ENCODE data around the gene MYOG. TPM values are rescaled to one million over a fixed set of nuclear protein-coding genes. Genes with fewer than 3 reads are reported as not detected.

Gene MYOG
- total RNA-seq, 5 donors from 2014 or later (not counting 1 experiment from before 2014, with no cell fraction given): not detected

- no peak overlapping the region for H3K27ac Mint-ChIP-seq
- ATAC-seq (replicated peaks in 1 of 4): no peak
- ChIA-PET POLR2A (no interaction called here), CTCF (no interaction called here)
- peaks cover 0 to under 1% (median 0%) of the 10 kb centered on the region in 3 donors for H3K4me1 Mint-ChIP-seq
- H3K27ac ChIP-seq (ENCODE audit: low read length): no peak overlapping the region
- H3K9me3 Mint-ChIP-seq: no peaks in the 10 kb centered on the region
- H3K4me1 ChIP-seq (ENCODE audit: control insufficient read depth in 1 of 2, extremely low read depth in 1 of 2, insufficient read depth in 2 of 2, low read length in 2 of 2): no peaks in the 10 kb centered on the region
- H3K4me3 Mint-ChIP-seq: no peak overlapping the region
- H3K36me3 ChIP-seq (ENCODE audit: control insufficient read depth in 2 of 2, extremely low read depth in 1 of 2, insufficient read depth in 1 of 2, low read length in 1 of 2): no peaks in the 10 kb centered on the region
- H3K4me3 ChIP-seq (ENCODE audit: control insufficient read depth in 1 of 2, extremely low read depth in 1 of 2, low read length in 1 of 2): no peak overlapping the region
- WGBS (ENCODE audit: insufficient coverage): 25% methylated on average over 7 of the region's 10 CpGs
- H3K9me3 ChIP-seq: no peaks in the 10 kb centered on the region
- peaks cover 0 to 35% of the 10 kb centered on the region in 2 experiments for H3K27me3 ChIP-seq (replicated peaks in 1 of 2; ENCODE audit: control insufficient read depth in 2 of 2, extremely low read depth in 1 of 2, insufficient read depth in 2 of 2, low read length in 1 of 2)
- no peak for DNase-seq
- peaks cover 12 to 15% of the 10 kb centered on the region in 2 donors for H3K27me3 Mint-ChIP-seq
- no peaks in the 10 kb centered on the region for H3K36me3 Mint-ChIP-seq
Observed at GRCh38 chr1:203057911-203058675, 27.7 kb downstream of the MYOG start.

DNA sequence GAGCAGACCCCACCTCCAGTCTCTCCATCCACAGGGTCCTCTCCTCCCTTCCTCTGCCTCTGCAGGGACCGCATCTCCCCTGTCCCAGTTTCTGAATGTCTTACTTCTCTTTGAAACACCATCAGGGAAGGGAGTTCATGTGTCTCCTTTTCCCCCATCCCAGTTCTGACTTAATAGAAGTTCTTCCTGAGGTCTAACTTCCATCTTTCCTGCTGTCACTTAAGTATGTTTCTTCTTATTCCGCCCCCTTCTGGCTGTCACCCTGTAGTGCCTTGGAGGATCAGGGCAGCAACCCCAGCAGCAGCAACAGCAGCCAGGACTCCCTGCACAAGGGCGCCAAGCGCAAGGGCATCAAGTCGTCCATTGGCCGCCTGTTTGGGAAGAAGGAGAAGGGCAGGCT is 29.3 kb downstream of the MYOG start:
- Mint-ChIP-seq H3K27me3 (peaks cover 15 to 18% of the 10 kb centered on the region in 2 donors), H3K4me1 (no peaks in the 10 kb centered on the region), H3K9me3 (no peaks in the 10 kb centered on the region), H3K27ac (no peak overlapping the region), H3K36me3 (no peaks in the 10 kb centered on the region), H3K4me3 (no peak overlapping the region)
- Histone ChIP-seq H3K4me1 (ENCODE audit: control insufficient read depth in 1 of 2, extremely low read depth in 1 of 2, insufficient read depth in 2 of 2, low read length in 2 of 2) (no peaks in the 10 kb centered on the region), H3K4me3 (ENCODE audit: control insufficient read depth in 1 of 2, extremely low read depth in 1 of 2, low read length in 1 of 2) (no peak overlapping the region), H3K9me3 (no peaks in the 10 kb centered on the region), H3K36me3 (ENCODE audit: control insufficient read depth in 2 of 2, extremely low read depth in 1 of 2, insufficient read depth in 1 of 2, low read length in 1 of 2) (no peaks in the 10 kb centered on the region), H3K27ac (ENCODE audit: low read length) (no peak overlapping the region), H3K27me3 (replicated peaks in 1 of 2; ENCODE audit: control insufficient read depth in 2 of 2, extremely low read depth in 1 of 2, insufficient read depth in 2 of 2, low read length in 1 of 2) (peaks cover 0 to 39% of the 10 kb centered on the region in 2 experiments)
- DNase-seq (no peak), ATAC-seq (replicated peaks in 1 of 4) (no peak)
- 94% methylated on average over 5 of the region's 6 CpGs for WGBS (ENCODE audit: insufficient coverage)
- ChIA-PET CTCF (no interaction called here), POLR2A (no interaction called here)

DNA sequence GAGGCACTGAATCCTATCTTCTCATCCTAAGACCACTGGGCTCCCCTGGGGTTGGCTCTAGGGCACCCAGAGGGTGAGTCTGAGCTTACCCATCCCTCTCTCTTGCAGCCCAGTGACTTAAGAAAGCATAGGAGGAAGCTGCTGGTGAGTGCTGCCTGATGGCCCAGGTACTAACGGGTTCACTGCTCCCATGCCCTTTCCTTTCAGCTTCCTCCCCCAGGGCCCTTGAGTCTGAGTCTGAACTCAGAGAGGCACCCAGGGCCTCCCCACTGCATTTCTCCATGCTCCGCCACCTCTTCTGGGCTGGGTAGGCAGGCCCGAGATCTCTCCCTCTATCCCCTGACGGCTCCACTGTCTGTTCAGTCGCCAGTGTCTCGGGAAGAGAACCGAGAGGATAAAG is 29.8 kb downstream of the MYOG start:
- no peak overlapping the region for H3K27ac Mint-ChIP-seq
- Histone ChIP-seq H3K27me3 (replicated peaks in 1 of 2; ENCODE audit: control insufficient read depth in 2 of 2, extremely low read depth in 1 of 2, insufficient read depth in 2 of 2, low read length in 1 of 2) (peaks cover 0 to 38% of the 10 kb centered on the region in 2 experiments), H3K36me3 (ENCODE audit: control insufficient read depth in 2 of 2, extremely low read depth in 1 of 2, insufficient read depth in 1 of 2, low read length in 1 of 2) (no peaks in the 10 kb centered on the region), H3K4me1 (ENCODE audit: control insufficient read depth in 1 of 2, extremely low read depth in 1 of 2, insufficient read depth in 2 of 2, low read length in 2 of 2) (no peaks in the 10 kb centered on the region), H3K4me3 (ENCODE audit: control insufficient read depth in 1 of 2, extremely low read depth in 1 of 2, low read length in 1 of 2) (no peak overlapping the region), H3K9me3 (no peaks in the 10 kb centered on the region), H3K27ac (ENCODE audit: low read length) (no peak overlapping the region)
- CTCF ChIA-PET: interaction anchor here in 1 of 2 donors (0.6 kb wide), 1 partner anchor 77 kb away, joined by 3 read pairs; no protein-coding TSS in a partner anchor
- DNase-seq (no peak), ATAC-seq (replicated peaks in 1 of 4) (no peak)
- no peaks in the 10 kb centered on the region for H3K4me1 Mint-ChIP-seq
- H3K36me3 Mint-ChIP-seq: no peaks in the 10 kb centered on the region
- no peak overlapping the region for H3K4me3 Mint-ChIP-seq
- H3K27me3 Mint-ChIP-seq: peaks cover 14 to 22% of the 10 kb centered on the region in 2 donors
- POLR2A ChIA-PET: no interaction called here
- WGBS (ENCODE audit: insufficient coverage): 92% methylated on average over 7 of the region's 7 CpGs
- H3K9me3 Mint-ChIP-seq: no peaks in the 10 kb centered on the region

DNA sequence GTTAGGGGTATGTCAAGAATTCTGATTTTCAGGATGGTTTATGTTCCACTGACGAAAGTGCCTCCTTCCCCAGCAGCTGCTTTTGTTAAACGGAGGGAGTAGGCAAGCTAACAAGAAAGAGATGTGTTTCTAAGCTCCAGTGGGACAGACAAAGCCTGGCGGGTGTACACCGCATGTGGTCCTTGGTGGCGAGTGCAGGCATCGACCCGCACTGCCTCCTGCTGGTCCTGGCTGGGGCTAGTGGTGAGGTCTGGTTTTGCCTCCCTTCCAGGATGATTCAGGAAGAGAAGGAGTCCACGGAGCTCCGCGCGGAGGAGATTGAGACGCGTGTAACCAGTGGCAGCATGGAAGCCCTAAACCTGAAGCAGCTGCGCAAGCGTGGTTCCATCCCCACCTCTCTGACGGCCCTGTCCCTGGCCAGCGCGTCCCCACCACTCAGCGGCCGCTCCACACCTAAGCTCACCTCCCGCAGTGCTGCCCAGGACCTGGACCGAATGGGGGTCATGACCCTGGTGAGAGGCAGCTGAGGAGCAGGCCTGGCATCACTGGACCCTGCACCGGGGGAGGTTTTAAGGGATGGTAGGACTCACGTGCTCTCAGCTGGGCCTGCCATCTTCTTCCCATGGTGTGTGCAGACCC is 30.5 kb downstream of the MYOG start:
- no peak overlapping the region for H3K4me3 ChIP-seq (ENCODE audit: control insufficient read depth in 1 of 2, extremely low read depth in 1 of 2, low read length in 1 of 2)
- no peak for ATAC-seq (replicated peaks in 1 of 4)
- 91% methylated on average over 16 of the region's 24 CpGs for WGBS (ENCODE audit: insufficient coverage)

GRCh38 chr1:203054642-203055041 is 31.2 kb downstream of the MYOG start:
- CTCF ChIA-PET: no interaction called here
- H3K27ac Mint-ChIP-seq: no peak overlapping the region
- no peaks in the 10 kb centered on the region for H3K4me1 ChIP-seq (ENCODE audit: control insufficient read depth in 1 of 2, extremely low read depth in 1 of 2, insufficient read depth in 2 of 2, low read length in 2 of 2)
- WGBS (ENCODE audit: insufficient coverage): no CpG with 5 or more reads among the region's 5 CpGs
- H3K36me3 Mint-ChIP-seq: no peaks in the 10 kb centered on the region
- H3K27me3 ChIP-seq (replicated peaks in 1 of 2; ENCODE audit: control insufficient read depth in 2 of 2, extremely low read depth in 1 of 2, insufficient read depth in 2 of 2, low read length in 1 of 2): peaks cover 0 to 37% of the 10 kb centered on the region in 2 experiments
- peaks cover 9 to 24% of the 10 kb centered on the region in 2 donors for H3K27me3 Mint-ChIP-seq
- no peaks in the 10 kb centered on the region for H3K9me3 Mint-ChIP-seq
- H3K9me3 ChIP-seq: no peaks in the 10 kb centered on the region
- H3K27ac ChIP-seq (ENCODE audit: low read length): no peak overlapping the region
- DNase-seq (no peak), ATAC-seq (replicated peaks in 1 of 4) (no peak)
- POLR2A ChIA-PET: no interaction called here
- no peak overlapping the region for H3K4me3 Mint-ChIP-seq
- no peaks in the 10 kb centered on the region for H3K4me1 Mint-ChIP-seq
- H3K36me3 ChIP-seq (ENCODE audit: control insufficient read depth in 2 of 2, extremely low read depth in 1 of 2, insufficient read depth in 1 of 2, low read length in 1 of 2): no peaks in the 10 kb centered on the region
- no peak overlapping the region for H3K4me3 ChIP-seq (ENCODE audit: control insufficient read depth in 1 of 2, extremely low read depth in 1 of 2, low read length in 1 of 2)

More for the DNA sequence above, 30.5 kb downstream of the MYOG start:
- Histone ChIP-seq H3K9me3 (no peaks in the 10 kb centered on the region), H3K36me3 (ENCODE audit: control insufficient read depth in 2 of 2, extremely low read depth in 1 of 2, insufficient read depth in 1 of 2, low read length in 1 of 2) (no peaks in the 10 kb centered on the region), H3K27ac (ENCODE audit: low read length) (no peak overlapping the region), H3K4me1 (ENCODE audit: control insufficient read depth in 1 of 2, extremely low read depth in 1 of 2, insufficient read depth in 2 of 2, low read length in 2 of 2) (no peaks in the 10 kb centered on the region), H3K27me3 (replicated peaks in 1 of 2; ENCODE audit: control insufficient read depth in 2 of 2, extremely low read depth in 1 of 2, insufficient read depth in 2 of 2, low read length in 1 of 2) (peaks cover 0 to 34% of the 10 kb centered on the region in 2 experiments)
- Mint-ChIP-seq H3K27ac (no peak overlapping the region), H3K4me3 (no peak overlapping the region), H3K36me3 (no peaks in the 10 kb centered on the region), H3K4me1 (no peaks in the 10 kb centered on the region), H3K27me3 (peaks cover 9 to 22% of the 10 kb centered on the region in 2 donors), H3K9me3 (no peaks in the 10 kb centered on the region)
- CTCF ChIA-PET: interaction anchor here in 1 of 2 donors (0.6 kb wide), 1 partner anchor 77 kb away, joined by 3 read pairs; no protein-coding TSS in a partner anchor
- DNase-seq: no peak
- POLR2A ChIA-PET: no interaction called here

GRCh38 chr1:203054184-203054583 is 31.6 kb downstream of the MYOG start:
- no peak for DNase-seq
- H3K4me1 Mint-ChIP-seq: no peaks in the 10 kb centered on the region
- peaks cover 9 to 24% of the 10 kb centered on the region in 2 donors for H3K27me3 Mint-ChIP-seq
- H3K9me3 Mint-ChIP-seq: no peaks in the 10 kb centered on the region
- no peaks in the 10 kb centered on the region for H3K36me3 Mint-ChIP-seq
- H3K4me3 Mint-ChIP-seq: no peak overlapping the region
- H3K9me3 ChIP-seq: no peaks in the 10 kb centered on the region
- H3K4me1 ChIP-seq (ENCODE audit: control insufficient read depth in 1 of 2, extremely low read depth in 1 of 2, insufficient read depth in 2 of 2, low read length in 2 of 2): no peaks in the 10 kb centered on the region
- no peak for ATAC-seq (replicated peaks in 1 of 4)
- CTCF ChIA-PET: no interaction called here
- H3K36me3 ChIP-seq (ENCODE audit: control insufficient read depth in 2 of 2, extremely low read depth in 1 of 2, insufficient read depth in 1 of 2, low read length in 1 of 2): no peaks in the 10 kb centered on the region
- POLR2A ChIA-PET: no interaction called here
- H3K27me3 ChIP-seq (replicated peaks in 1 of 2; ENCODE audit: control insufficient read depth in 2 of 2, extremely low read depth in 1 of 2, insufficient read depth in 2 of 2, low read length in 1 of 2): peaks cover 0 to 34% of the 10 kb centered on the region in 2 experiments
- no peak overlapping the region for H3K4me3 ChIP-seq (ENCODE audit: control insufficient read depth in 1 of 2, extremely low read depth in 1 of 2, low read length in 1 of 2)
- WGBS (ENCODE audit: insufficient coverage): no CpG with 5 or more reads among the region's 1 CpG
- H3K27ac ChIP-seq (ENCODE audit: low read length): no peak overlapping the region
- no peak overlapping the region for H3K27ac Mint-ChIP-seq

Data from T-cell (primary cell).